Activated T-helper 9 cell treated with anti-CD3 and anti-CD28 coated beads, Interleukin-2, amount 50 U/mL, for 16 hours (primary cell): Measurements from ENCODE around the gene DLGAP5.

ENCODE experiments used
- DNase-seq: peaks from one replicate; pipeline ENCODE4 v3.0.0-alpha.2; 2020; ENCODE audit warnings: low read depth

Gene DLGAP5

GRCh38 chr14:55129428-55130195 is 61.8 kb downstream of the DLGAP5 start:
- peak; percentile 53 for DNase-seq

- DNase-seq = peak; percentile 28
Observed at GRCh38 chr14:55129086-55129427, 62.3 kb downstream of the DLGAP5 start, which contains the start of gene LGALS3. TSS of gene LGALS3 (plus strand) at chr14:55129252. CDS start at chr14:55137374, 8,122 bp downstream.

DNA sequence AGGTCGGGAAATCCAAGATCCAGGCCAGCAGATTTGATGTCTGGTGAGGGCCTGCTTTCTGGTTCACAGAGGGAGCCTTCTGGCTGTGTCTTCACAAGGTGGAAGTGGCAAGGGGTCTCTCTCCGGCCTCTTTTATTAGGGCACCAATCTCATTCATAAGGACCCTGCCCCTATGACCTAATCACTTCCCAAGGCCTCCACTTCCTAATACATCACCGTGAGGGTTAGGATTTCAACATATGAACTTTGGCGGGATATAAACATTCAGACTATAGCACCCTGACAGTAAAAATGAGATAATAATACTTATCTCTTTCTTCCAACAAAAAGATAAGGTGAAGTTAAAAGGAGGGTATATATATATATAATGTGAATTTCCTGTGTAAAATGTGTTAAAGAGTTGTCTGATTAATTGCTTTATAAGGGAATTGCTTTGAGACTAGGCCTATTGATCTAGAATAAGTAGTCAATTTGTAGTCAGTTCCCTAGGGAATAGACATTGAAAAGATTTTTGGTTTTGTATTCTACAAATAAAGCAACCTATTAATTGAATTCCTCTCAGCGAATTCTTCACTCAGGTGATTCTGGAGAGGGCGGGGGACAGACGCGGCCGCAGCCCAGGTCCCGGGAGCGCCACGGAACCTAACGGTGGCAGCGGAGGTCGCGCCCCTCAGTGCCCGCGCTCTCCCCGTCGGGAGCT is 62.8 kb downstream of the DLGAP5 start:
- DNase-seq = no peak

GRCh38 chr14:55127460-55127951 is 63.9 kb downstream of the DLGAP5 start:
- DNase-seq = no peak

GRCh38 chr14:55126932-55127459 is 64.4 kb downstream of the DLGAP5 start:
- no peak for DNase-seq

- no peak for DNase-seq
Observed at GRCh38 chr14:55126034-55126433, 65.4 kb downstream of the DLGAP5 start.

DNA sequence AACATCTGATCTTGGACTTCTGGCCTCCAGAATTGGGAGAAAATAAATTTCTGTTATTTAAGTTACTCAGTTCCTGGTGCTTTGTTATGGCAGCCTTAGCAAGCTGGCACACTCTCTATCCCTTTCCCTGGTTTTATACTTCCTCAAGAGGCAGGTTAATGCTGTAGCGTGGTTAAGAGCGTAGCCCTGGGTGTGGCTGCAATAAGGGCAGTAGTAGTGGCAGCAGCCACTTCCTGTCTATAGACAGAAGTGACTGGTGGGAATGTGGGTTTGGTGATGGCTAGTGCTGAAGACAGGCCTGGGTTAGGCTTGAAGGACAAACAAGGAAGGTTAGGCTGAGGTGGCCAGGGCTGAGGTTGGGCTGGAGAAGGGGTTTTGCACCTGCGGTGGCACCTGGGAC is 66.0 kb downstream of the DLGAP5 start:
- DNase-seq = no peak

DNA sequence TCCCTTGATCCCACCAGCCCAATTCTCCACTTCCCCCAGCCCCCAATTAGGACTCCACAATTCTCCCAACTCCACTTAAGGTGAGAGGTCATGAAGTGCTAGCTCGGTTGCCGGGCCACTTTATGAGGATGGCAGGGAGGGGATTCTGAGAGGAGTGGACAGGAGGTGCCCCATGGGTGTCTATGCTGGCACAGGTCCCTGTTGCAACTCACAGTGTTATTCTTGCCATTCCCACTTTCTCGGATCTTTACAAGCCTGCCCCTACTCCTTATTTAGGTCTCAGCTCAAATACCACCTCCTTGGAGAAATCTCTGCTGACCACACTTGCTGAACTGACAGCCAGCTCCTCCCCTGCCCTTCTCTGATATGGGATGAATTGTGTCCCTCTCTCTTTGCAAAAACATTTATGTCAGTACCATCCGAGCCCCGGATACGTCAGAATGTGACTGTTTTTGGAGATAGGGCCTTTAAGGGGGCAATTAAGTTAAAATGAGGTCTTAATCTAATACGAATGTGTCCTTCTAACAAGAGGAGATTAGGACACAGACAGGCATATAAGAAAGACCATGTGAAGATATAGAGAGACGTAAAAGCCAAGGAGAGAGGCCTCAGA is 66.5 kb downstream of the DLGAP5 start:
- no peak for DNase-seq

DNA sequence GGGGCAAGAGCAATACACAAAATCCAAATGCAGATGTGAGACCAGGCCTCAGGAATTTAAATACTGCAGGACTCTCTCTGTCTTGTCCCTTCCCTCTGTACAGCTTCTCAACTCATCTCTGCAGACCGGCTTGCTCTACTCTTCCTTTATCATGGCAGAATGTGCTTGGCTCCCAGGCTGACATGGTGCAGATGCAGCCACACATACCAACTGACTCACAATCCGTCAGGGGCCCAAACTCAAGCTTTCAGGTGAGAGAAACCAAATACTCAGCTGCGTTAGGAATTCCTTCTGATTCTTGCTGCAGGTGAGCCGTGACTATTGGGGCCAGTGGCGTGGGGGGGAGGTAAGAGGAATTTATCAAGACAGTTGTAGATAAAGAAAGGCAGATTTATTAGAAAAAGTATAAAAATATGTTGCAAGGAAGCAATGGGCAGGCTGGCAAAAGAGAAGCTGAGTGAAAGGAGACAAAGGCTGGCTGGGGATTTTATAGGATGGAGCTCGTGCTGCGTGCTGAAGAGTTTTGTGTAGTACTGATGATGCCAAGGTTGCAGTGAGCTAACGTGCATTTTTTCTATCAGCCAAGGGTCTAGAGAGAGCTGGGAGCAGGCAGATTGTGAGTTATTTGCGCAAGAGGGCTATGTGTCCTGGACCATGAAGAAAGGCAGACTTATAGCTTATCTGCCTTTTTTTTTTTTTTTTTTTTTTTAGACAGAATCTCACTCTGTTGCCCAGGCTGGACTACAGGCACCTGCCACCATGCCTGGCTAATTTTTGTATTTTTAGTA is 67.3 kb downstream of the DLGAP5 start:
- DNase-seq = no peak

GRCh38 chr14:55123101-55123500 is 68.3 kb downstream of the DLGAP5 start:
- DNase-seq = no peak

DNA sequence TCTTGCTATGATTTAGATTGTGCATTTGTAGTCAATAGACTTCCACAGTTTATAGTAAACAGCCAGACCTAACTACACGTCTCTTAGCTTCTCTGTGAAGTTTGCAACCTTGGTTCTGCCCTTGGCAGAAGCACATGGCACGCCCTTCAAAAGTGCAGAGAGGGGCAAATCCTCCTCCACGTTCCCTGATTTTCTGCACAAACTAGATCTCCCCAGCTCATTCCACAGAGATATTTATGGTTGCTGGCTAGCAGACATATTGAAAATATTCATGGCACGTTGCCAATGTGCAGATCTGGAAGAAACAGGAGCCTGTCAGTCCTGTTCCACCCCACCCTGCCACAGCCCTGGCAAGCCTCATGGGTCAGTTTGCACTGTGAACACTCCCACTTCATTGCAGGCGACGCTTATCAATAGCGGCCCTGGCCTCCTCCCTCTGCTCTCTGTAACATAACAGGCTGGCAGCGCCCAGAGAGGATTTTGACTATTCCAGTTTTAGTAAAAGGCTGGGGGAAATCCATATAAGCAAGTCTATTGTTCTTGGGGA is 68.9 kb downstream of the DLGAP5 start:
- DNase-seq = no peak

- DNase-seq = no peak
Observed at GRCh38 chr14:55121628-55122439, 69.6 kb downstream of the DLGAP5 start.

- DNase-seq = no peak
Observed at GRCh38 chr14:55120571-55121495, 70.6 kb downstream of the DLGAP5 start.

DNA sequence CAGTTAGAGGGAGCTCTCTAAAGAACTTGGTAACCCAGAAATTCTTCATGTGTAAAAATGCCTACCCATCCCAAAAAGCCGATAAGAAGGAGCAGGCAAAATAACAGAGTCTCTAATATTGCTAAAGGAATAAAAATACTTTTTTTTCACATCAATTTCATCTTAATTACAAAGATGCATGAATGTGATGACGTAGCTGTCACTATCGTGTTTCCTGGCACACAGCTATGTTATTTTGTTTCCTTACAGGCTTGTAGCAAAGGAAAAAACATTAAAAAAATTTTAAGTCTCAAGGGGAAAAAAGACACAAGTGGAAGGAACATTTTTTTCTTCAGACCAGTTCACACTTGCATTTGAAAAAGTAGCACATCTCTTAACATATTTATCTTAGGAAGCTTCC is 72.6 kb downstream of the DLGAP5 start:
- no peak for DNase-seq

DNA sequence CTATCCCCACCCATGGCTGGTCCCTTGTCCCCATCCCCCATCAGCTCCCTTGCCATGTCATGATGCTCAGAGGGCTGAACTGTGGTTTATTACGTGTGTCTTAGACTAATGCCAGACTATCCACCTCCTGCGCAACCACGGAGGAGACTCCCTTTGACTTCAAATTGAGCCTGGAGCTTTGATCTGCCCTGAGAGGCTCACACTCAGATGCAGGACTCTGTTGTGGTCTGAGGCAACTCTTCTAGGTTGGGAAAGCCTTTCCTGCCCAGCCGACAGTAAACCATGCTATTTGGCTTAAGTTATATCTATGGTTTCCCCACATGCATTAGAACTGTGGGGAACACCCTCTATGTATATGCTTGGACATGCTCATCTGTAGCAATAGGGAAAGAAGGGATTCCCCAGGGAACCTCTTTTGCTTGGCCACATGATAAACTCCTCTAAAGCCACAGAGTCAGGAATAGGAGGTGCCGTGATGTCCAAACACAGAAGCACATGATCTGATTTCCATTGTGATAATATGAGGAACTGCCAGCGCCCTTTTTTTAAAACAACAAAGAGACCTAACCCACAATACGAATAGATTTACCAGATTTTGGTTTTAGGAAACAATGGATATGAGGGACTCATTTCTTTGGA is 73.5 kb downstream of the DLGAP5 start:
- DNase-seq = no peak

DNA sequence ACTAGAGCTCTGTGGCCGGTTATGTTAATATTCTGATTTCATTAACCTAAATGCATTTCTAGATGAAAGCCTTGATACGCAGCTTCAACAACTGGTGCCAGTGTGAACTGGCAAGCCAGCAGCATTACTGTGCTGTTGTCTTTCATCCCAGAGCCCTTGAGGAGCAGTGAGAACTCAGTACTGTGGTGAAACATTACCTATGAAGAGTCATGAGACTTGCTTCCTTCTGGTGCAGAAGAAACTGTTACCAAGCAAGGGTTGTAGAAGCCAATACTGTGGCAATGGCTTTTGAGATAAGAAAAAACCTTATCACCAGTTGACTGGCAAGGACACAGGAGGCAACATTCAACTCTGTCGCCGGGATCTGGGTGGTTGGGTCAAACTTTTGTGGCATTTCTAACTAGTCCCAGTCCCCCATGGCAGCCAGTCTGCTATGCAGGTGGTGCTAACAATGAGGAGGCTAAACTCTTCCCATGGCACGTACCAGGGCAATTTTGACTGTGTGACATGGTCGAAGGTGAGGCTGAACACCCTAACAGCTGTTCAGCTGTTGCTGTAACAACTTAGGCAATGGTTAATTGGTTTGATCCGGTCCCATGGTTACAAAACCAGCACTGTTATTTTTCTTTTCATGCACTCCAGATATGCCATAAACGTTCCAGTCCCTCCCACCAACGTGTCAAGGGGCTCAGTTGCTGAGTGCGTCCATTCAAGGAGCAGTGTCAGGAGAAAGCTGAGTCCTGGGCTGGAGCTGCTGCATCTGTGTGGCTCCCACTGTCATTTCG is 74.9 kb downstream of the DLGAP5 start:
- DNase-seq = no peak

DNA sequence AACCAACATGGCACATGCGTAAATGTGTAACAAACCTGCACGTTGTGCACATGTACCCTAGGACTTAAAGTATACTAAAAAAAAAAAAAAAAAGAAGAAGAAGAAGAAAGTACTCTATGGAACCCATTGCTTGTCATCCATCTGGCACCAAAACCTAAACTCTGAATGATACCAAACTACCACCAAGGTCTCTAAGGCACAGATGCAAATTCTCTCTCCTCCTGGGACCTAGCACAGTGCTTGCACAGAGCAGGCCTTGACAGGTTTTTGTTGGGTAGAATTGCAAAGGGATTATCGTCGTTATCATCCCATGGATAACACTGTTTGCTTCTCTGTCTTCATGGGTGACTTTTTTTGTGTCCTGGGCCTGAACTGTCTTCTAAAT is 75.5 kb downstream of the DLGAP5 start:
- DNase-seq = no peak

DNA sequence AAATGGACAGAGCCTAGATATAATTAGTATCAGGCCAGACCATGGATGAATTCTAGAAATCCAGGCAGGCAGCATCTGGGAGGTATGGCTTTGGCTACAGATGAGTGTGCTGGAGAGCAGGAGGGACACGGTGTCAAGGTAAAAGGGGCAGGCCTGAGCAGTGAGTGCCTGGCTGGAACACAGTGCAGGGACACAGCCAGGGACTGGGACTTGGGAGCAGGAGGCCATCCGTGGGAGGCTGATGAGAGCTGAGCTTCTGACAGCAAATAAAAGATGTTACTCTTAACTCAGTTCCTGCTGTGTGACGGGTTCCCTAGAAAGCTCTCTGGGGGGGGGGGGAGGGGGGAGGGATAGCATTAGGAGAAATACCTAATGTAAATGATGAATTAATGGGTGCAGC is 75.9 kb downstream of the DLGAP5 start:
- no peak for DNase-seq
